Neural progenitor cell (in vitro differentiated cells): Measurements from ENCODE around the gene TMEM232. TPM values are rescaled to one million over a fixed set of nuclear protein-coding genes. Genes with fewer than 3 reads are reported as not detected.
"Not testable (repeated sequence)": the region's sequence is repeated elsewhere in the genome, so short reads cannot be mapped to it uniquely, and the experiment has no call there.

Experiments
- DNase-seq: peaks from one replicate; pipeline ENCODE4 v3.0.0-alpha.2; 2016; ENCODE audit warnings: low spot score
- H2AFZ ChIP-seq: fragments of 200-600 bp; sonication (generic); replicated peaks from 2 replicates; pipeline ENCODE4 v1.6.1; 2016; ENCODE audit warnings: antibody characterized with exemption
- H3F3A ChIP-seq: fragments of 200-600 bp; sonication (generic); 2 replicates; pipeline ENCODE4 v1.6.1; 2016; ENCODE audit warnings: antibody characterized with exemption, low read depth
- H3K27ac ChIP-seq: fragments of 200-600 bp; sonication (generic); 2 replicates; pipeline ENCODE4 v1.5.1; 2016; ENCODE audit warnings: mild to moderate bottlenecking
- H3K27me3 ChIP-seq: fragments of 200-600 bp; sonication (generic); 2 replicates; pipeline ENCODE4 v1.6.1; 2016; ENCODE audit warnings: mild to moderate bottlenecking, moderate library complexity
- H3K36me3 ChIP-seq: fragments of 200-600 bp; sonication (generic); 2 replicates; pipeline ENCODE4 v1.5.1; 2016
- H3K4me1 ChIP-seq: fragments of 200-600 bp; sonication (generic); 2 replicates; pipeline ENCODE4 v1.6.1; 2016; ENCODE audit warnings: mixed run types
- H3K4me2 ChIP-seq: fragments of 200-600 bp; sonication (generic); 2 replicates; pipeline ENCODE4 v1.6.1; 2016
- H3K4me3 ChIP-seq: fragments of 200-600 bp; sonication (generic); 2 replicates; pipeline ENCODE4 v1.5.1; 2016
- H3K79me2 ChIP-seq: fragments of 200-600 bp; sonication (generic); 2 replicates; pipeline ENCODE4 v1.6.1; 2016; ENCODE audit warnings: low read depth
- H3K9ac ChIP-seq: fragments of 200-600 bp; sonication (generic); 2 replicates; pipeline ENCODE4 v1.6.1; 2016
- H3K9me3 ChIP-seq: fragments of 200-600 bp; sonication (generic); 2 replicates; pipeline ENCODE4 v1.5.1; 2016; ENCODE audit warnings: low read depth
- H4K20me1 ChIP-seq: fragments of 200-600 bp; sonication (generic); 2 replicates; pipeline ENCODE4 v1.6.1; 2016; ENCODE audit warnings: low read depth
- H3K27ac Mint-ChIP-seq: 3 replicates; pipeline ENCODE4 v1.8.0; 2021; ENCODE audit warnings: mixed read lengths
- H3K27me3 Mint-ChIP-seq: 2 replicates; pipeline ENCODE4 v1.8.0; 2022; ENCODE audit warnings: low read depth, mild to moderate bottlenecking, inconsistent platforms, moderate library complexity, mixed read lengths; ENCODE audit not compliant: insufficient read depth
- H3K36me3 Mint-ChIP-seq: 3 replicates; pipeline ENCODE4 v1.8.0; 2021; ENCODE audit warnings: mixed read lengths
- H3K4me1 Mint-ChIP-seq: 3 replicates; pipeline ENCODE4 v1.8.0; 2021; ENCODE audit warnings: mixed read lengths
- H3K4me3 Mint-ChIP-seq: 3 replicates; pipeline ENCODE4 v1.8.0; 2021; ENCODE audit warnings: mild to moderate bottlenecking, moderate library complexity, mixed read lengths
- H3K9me3 Mint-ChIP-seq: 3 replicates; pipeline ENCODE4 v1.8.0; 2020; ENCODE audit warnings: mixed read lengths
- CTCF ChIP-seq: fragments of 200-600 bp; sonication (generic); IDR thresholded peaks from 2 replicates; pipeline ENCODE4 v1.5.1; 2017; ENCODE audit warnings: antibody characterized with exemption, mild to moderate bottlenecking
- EZH2 ChIP-seq: fragments of 200-600 bp; sonication (generic); IDR thresholded peaks from 2 replicates; pipeline ENCODE4 v1.6.1; 2017; ENCODE audit warnings: antibody characterized with exemption, mild to moderate bottlenecking, moderate library complexity
- EZH2phosphoT487 ChIP-seq: fragments of 200-600 bp; sonication (generic); IDR thresholded peaks from 2 replicates; pipeline ENCODE4 v1.6.1; 2017; ENCODE audit warnings: antibody characterized with exemption
- total RNA-seq: library from RNA; depleted of rRNA; stranded (reverse); fragments of >200 nt; gene quantifications from 2 replicates; pipeline ENCODE4 v1.2.3, GENCODE V29; 2015; ENCODE audit warnings: low replicate concordance

TMEM232 gene
- total RNA-seq, 1 donor from 2014 or later = 5.2 TPM

GRCh38 chr5:110702704-110703103 is 23.8 kb downstream of the TMEM232 start:
- H2AFZ ChIP-seq = no peak overlapping the region
- DNase-seq = no peak
- H3K4me1 ChIP-seq = no peaks in the 10 kb centered on the region
- no peaks in the 10 kb centered on the region for H4K20me1 ChIP-seq
- H3K36me3 ChIP-seq = no peaks in the 10 kb centered on the region
- no peak overlapping the region for H3K4me3 ChIP-seq
- no peak overlapping the region for H3K9ac ChIP-seq
- no peak overlapping the region for H3K27ac ChIP-seq
- Mint-ChIP-seq H3K36me3 (no peaks in the 10 kb centered on the region), H3K27me3 (no peaks in the 10 kb centered on the region), H3K9me3 (no peaks in the 10 kb centered on the region), H3K4me1 (no peaks in the 10 kb centered on the region), H3K4me3 (no peak overlapping the region), H3K27ac (no peak overlapping the region)
- H3K79me2 ChIP-seq = no peaks in the 10 kb centered on the region
- H3K9me3 ChIP-seq = no peaks in the 10 kb centered on the region
- no peaks in the 10 kb centered on the region for H3F3A ChIP-seq
- TF ChIP-seq EZH2phosphoT487 = no peak
- TF ChIP-seq CTCF = no peak
- no peak for TF ChIP-seq EZH2
- H3K4me2 ChIP-seq = no peak overlapping the region
- no peaks in the 10 kb centered on the region for H3K27me3 ChIP-seq

- no peak overlapping the region for H3K27ac ChIP-seq
- H3K27ac Mint-ChIP-seq = no peak overlapping the region
These were observed 24.2 kb downstream of the TMEM232 start for GRCh38 chr5:110702300-110702699.

GRCh38 chr5:110692669-110693068 is 33.8 kb downstream of the TMEM232 start:
- H2AFZ ChIP-seq = peak overlapping the region; percentile 79
- not testable (repeated sequence) for H3K9me3 ChIP-seq, H3K36me3 Mint-ChIP-seq, H3K4me2 ChIP-seq, H3K4me3 Mint-ChIP-seq, H3F3A ChIP-seq, H3K4me1 ChIP-seq, H3K27ac Mint-ChIP-seq, H3K27me3 ChIP-seq, H4K20me1 ChIP-seq, H3K9ac ChIP-seq, H3K9me3 Mint-ChIP-seq, H3K4me3 ChIP-seq, H3K27ac ChIP-seq, H3K36me3 ChIP-seq, H3K79me2 ChIP-seq, H3K4me1 Mint-ChIP-seq, H3K27me3 Mint-ChIP-seq
- TF ChIP-seq CTCF = peak; percentile 31
- DNase-seq = peak; percentile 17

More at GRCh38 chr5:110702300-110702699, 24.2 kb downstream of the TMEM232 start:
- Histone ChIP-seq H2AFZ (no peak overlapping the region), H3K36me3 (no peaks in the 10 kb centered on the region), H3K27me3 (no peaks in the 10 kb centered on the region), H3K9me3 (no peaks in the 10 kb centered on the region), H3K4me3 (no peak overlapping the region), H3K4me1 (no peaks in the 10 kb centered on the region), H3K4me2 (no peak overlapping the region), H3K79me2 (no peaks in the 10 kb centered on the region), H3K9ac (no peak overlapping the region), H3F3A (no peaks in the 10 kb centered on the region), H4K20me1 (no peaks in the 10 kb centered on the region)
- Mint-ChIP-seq H3K27me3 (no peaks in the 10 kb centered on the region), H3K4me3 (no peak overlapping the region), H3K4me1 (no peaks in the 10 kb centered on the region), H3K36me3 (no peaks in the 10 kb centered on the region), H3K9me3 (no peaks in the 10 kb centered on the region)
- DNase-seq = no peak
- no peak for TF ChIP-seq EZH2phosphoT487
- no peak for TF ChIP-seq EZH2
- no peak for TF ChIP-seq CTCF

GRCh38 chr5:110690587-110690986 is 35.9 kb downstream of the TMEM232 start:
- H4K20me1 ChIP-seq, DNase-seq, H2AFZ ChIP-seq, H3K36me3 ChIP-seq, H3K4me3 Mint-ChIP-seq, H3K9me3 ChIP-seq, H3K79me2 ChIP-seq, H3K4me3 ChIP-seq, H3K9ac ChIP-seq, H3K4me1 Mint-ChIP-seq, H3K27ac Mint-ChIP-seq, H3K9me3 Mint-ChIP-seq, H3K4me1 ChIP-seq, H3K27me3 Mint-ChIP-seq, H3K4me2 ChIP-seq, H3F3A ChIP-seq, H3K36me3 Mint-ChIP-seq, H3K27ac ChIP-seq, H3K27me3 ChIP-seq: not testable (repeated sequence)
